Measurements from ENCODE around the gene MCF2L. TPM values are rescaled to one million over a fixed set of nuclear protein-coding genes. Genes with fewer than 3 reads are reported as not detected.

Gene MCF2L
- total and polyA plus RNA-seq, 10 of the 15 experiments (the other 5 are each of a cell fraction or from before 2014, with no cell fraction given): 0.06 to 1.1 (median 0.21) TPM; not detected in 2

DNA sequence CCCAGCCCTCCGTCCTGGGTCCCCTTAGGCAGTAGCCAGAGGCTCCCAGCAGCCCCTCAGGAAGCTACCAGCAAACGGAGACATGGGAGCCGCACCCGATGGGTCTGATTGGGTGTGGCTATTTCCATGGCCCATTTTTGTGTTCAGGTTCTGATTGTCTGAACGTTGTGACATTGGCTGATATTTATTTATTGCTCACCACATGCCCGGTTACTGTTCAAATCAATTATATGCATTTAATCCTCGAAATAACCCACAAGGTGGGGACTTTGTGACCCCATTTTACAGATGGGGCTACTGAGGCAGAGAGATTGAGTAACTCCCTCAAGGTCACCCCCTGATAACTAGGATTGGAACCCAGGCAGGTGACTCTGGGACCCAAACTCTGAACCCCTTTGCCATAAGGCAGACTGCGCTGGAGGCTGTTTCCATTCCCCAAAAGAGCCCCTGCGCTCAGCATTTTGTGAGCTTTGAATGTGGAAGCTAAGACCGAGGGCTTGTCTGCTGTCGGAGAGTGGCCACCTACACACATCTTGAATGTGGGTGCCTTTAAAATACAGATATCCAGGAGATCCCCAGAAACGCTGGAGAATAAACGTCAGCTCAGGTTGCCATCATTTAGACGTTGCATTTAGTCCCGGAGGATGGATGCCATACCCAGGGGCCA lies 13.6 kb upstream of the MCF2L start (continued):
- TF ChIP-seq, protein P1, sequence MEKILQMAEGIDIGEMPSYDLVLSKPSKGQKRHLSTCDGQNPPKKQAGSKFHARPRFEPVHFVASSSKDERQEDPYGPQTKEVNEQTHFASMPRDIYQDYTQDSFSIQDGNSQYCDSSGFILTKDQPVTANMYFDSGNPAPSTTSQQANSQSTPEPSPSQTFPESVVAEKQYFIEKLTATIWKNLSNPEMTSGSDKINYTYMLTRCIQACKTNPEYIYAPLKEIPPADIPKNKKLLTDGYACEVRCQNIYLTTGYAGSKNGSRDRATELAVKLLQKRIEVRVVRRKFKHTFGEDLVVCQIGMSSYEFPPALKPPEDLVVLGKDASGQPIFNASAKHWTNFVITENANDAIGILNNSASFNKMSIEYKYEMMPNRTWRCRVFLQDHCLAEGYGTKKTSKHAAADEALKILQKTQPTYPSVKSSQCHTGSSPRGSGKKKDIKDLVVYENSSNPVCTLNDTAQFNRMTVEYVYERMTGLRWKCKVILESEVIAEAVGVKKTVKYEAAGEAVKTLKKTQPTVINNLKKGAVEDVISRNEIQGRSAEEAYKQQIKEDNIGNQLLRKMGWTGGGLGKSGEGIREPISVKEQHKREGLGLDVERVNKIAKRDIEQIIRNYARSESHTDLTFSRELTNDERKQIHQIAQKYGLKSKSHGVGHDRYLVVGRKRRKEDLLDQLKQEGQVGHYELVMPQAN (conservative IDR thresholded peaks at IDR 0.05): no peak
- TF ChIP-seq NFYA (IDR thresholded peaks at IDR 0.05; ENCODE audit: borderline replicate concordance, low read depth, low read length): no peak

DNA sequence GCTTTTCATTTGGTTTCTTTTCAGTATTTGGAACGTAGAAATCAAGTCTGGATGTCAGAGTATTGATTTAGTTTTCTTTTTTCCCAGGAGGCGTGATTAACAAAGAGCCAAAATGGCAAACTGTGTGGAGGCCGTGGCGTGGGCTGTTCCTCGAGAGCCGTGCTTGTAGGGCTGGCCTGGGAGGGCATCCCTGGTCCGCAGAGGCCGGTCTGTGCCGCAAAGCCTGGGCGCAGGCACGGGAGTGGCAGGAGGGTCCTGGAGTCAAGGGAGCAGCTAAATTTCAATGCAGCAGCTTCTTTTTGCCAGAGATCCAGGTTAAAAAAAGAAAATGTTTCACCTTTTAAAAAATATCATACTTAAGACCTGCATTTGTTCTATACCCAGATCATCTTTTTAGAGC lies 13.1 kb upstream of the MCF2L start:
- FAIRE-seq (no peak), DNase-seq (ENCODE audit: low read depth, low spot score) (no peak), ATAC-seq (no peak)
- no peaks in the 10 kb centered on the region for H4K20me1 ChIP-seq (ENCODE audit: control insufficient read depth, insufficient read depth)
- intact Hi-C loops (cut with micrococcal nuclease; ENCODE audit: unreplicated experiment): no loop called here
- 34% methylated on average over 11 of the region's 11 CpGs for WGBS (ENCODE audit: insufficient coverage, insufficient replicate concordance, low lambda C conversion rate, missing lambda C conversion rate)
- no peaks in the 10 kb centered on the region for H3K79me2 ChIP-seq (ENCODE audit: control insufficient read depth, insufficient read depth, low read length)
- POLR2A ChIA-PET: no interaction called here
- no TSS peak for BruUV-seq (replicated peaks)
- SMC1A ChIA-PET (ENCODE audit: uncharacterized antibody, unreplicated experiment): no interaction called here
- no peaks in the 10 kb centered on the region; a peak in 1 of 4 replicates for H3K27me3 ChIP-seq (replicated peaks in 1 of 2; ENCODE audit: control insufficient read depth in 2 of 2, insufficient read depth in 2 of 2, low read length in 1 of 2)
- no peaks in the 10 kb centered on the region for H3K4me1 ChIP-seq (ENCODE audit: control insufficient read depth, insufficient read depth, low read length)
- no peak overlapping the region for H3K9ac ChIP-seq (ENCODE audit: control insufficient read depth, insufficient read depth, low read length)
- H3K9me3 ChIP-seq (replicated peaks; ENCODE audit: control insufficient read depth, insufficient read depth, low read length): no peaks in the 10 kb centered on the region
- H2AFZ ChIP-seq (ENCODE audit: control insufficient read depth, low read depth, low read length): no peak overlapping the region
- TF ChIP-seq NR2F1 (conservative IDR thresholded peaks at IDR 0.05): no peak
- no peak for TF ChIP-seq RAD21 (IDR thresholded peaks at IDR 0.05; ENCODE audit: insufficient read depth, low read depth, low read length)
- TF ChIP-seq, protein P2, sequence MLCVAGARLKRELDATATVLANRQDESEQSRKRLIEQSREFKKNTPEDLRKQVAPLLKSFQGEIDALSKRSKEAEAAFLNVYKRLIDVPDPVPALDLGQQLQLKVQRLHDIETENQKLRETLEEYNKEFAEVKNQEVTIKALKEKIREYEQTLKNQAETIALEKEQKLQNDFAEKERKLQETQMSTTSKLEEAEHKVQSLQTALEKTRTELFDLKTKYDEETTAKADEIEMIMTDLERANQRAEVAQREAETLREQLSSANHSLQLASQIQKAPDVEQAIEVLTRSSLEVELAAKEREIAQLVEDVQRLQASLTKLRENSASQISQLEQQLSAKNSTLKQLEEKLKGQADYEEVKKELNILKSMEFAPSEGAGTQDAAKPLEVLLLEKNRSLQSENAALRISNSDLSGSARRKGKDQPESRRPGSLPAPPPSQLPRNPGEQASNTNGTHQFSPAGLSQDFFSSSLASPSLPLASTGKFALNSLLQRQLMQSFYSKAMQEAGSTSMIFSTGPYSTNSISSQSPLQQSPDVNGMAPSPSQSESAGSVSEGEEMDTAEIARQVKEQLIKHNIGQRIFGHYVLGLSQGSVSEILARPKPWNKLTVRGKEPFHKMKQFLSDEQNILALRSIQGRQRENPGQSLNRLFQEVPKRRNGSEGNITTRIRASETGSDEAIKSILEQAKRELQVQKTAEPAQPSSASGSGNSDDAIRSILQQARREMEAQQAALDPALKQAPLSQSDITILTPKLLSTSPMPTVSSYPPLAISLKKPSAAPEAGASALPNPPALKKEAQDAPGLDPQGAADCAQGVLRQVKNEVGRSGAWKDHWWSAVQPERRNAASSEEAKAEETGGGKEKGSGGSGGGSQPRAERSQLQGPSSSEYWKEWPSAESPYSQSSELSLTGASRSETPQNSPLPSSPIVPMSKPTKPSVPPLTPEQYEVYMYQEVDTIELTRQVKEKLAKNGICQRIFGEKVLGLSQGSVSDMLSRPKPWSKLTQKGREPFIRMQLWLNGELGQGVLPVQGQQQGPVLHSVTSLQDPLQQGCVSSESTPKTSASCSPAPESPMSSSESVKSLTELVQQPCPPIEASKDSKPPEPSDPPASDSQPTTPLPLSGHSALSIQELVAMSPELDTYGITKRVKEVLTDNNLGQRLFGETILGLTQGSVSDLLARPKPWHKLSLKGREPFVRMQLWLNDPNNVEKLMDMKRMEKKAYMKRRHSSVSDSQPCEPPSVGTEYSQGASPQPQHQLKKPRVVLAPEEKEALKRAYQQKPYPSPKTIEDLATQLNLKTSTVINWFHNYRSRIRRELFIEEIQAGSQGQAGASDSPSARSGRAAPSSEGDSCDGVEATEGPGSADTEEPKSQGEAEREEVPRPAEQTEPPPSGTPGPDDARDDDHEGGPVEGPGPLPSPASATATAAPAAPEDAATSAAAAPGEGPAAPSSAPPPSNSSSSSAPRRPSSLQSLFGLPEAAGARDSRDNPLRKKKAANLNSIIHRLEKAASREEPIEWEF (IDR thresholded peaks at IDR 0.05; ENCODE audit: insufficient replicate concordance, low read depth, low read length): no peak
- TF ChIP-seq CTCF (IDR thresholded peaks at IDR 0.05 in 2 of 3, conservative IDR thresholded peaks at IDR 0.05 in 1 of 3; ENCODE audit: control insufficient read depth in 2 of 3, extremely low read depth in 1 of 3, insufficient read depth in 1 of 3, low read depth in 3 of 3, low read length in 3 of 3): no peak
- no peak for TF ChIP-seq SP1 (IDR thresholded peaks at IDR 0.05; ENCODE audit: low read depth, low read length)
- no peak for TF ChIP-seq ZZZ3 (IDR thresholded peaks at IDR 0.05; ENCODE audit: control insufficient read depth, insufficient read length, low read depth)
- no peak for TF ChIP-seq ZNF24 (IDR thresholded peaks at IDR 0.05)
- no peak for TF ChIP-seq NFXL1 (IDR thresholded peaks at IDR 0.05; ENCODE audit: borderline replicate concordance)
- CTCF ChIA-PET: no interaction called here
- RAD21 ChIA-PET (ENCODE audit: unreplicated experiment): no interaction called here
- no peak overlapping the region for H3K4me2 ChIP-seq (ENCODE audit: control insufficient read depth, insufficient read depth)
- in situ Hi-C loops (cut with MboI): no loop called here
- no peaks in the 10 kb centered on the region for H3K36me3 ChIP-seq (ENCODE audit: control insufficient read depth in 2 of 2, insufficient read depth in 2 of 2, low read length in 1 of 2)
- H3K27ac ChIP-seq (ENCODE audit: control insufficient read depth, insufficient read depth): no peak overlapping the region
- no peak overlapping the region for H3K4me3 ChIP-seq
